Measurements from ENCODE around the gene LPIN3. TPM values are rescaled to one million over a fixed set of nuclear protein-coding genes. Genes with fewer than 3 reads are reported as not detected.

Gene LPIN3
- total RNA-seq, 4 donors from 2014 or later, result 7.6 to 19.8 (median 10.7) TPM

- no peaks in the 10 kb centered on the region for H3K27me3 ChIP-seq
- TF ChIP-seq POLR2A (IDR thresholded peaks at IDR 0.05; ENCODE audit: low read depth) (no peak), POLR2AphosphoS5 (IDR thresholded peaks at IDR 0.05) (no peak), EP300 (IDR thresholded peaks at IDR 0.05) (no peak)
- TF ChIP-seq, protein P1, sequence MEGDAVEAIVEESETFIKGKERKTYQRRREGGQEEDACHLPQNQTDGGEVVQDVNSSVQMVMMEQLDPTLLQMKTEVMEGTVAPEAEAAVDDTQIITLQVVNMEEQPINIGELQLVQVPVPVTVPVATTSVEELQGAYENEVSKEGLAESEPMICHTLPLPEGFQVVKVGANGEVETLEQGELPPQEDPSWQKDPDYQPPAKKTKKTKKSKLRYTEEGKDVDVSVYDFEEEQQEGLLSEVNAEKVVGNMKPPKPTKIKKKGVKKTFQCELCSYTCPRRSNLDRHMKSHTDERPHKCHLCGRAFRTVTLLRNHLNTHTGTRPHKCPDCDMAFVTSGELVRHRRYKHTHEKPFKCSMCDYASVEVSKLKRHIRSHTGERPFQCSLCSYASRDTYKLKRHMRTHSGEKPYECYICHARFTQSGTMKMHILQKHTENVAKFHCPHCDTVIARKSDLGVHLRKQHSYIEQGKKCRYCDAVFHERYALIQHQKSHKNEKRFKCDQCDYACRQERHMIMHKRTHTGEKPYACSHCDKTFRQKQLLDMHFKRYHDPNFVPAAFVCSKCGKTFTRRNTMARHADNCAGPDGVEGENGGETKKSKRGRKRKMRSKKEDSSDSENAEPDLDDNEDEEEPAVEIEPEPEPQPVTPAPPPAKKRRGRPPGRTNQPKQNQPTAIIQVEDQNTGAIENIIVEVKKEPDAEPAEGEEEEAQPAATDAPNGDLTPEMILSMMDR (IDR thresholded peaks at IDR 0.05), result no peak
- WGBS, result 61% methylated on average over 5 of the region's 5 CpGs
- DNase-seq (ENCODE audit: extremely low spot score), result no peak
- peaks cover 38 to 97% (median 85%) of the 10 kb centered on the region in 4 donors for H3K36me3 ChIP-seq
- intact Hi-C loops (cut with DNase I), result loop anchor here (5.0 to 10.0 kb wide), 2 partner anchors 66 to 263 kb away; partner anchors contain the start of gene LPIN3
- H3K27ac ChIP-seq (replicated peaks in 1 of 4), result no peak overlapping the region
- H3K4me3 ChIP-seq, result no peak overlapping the region
- H3K4me1 ChIP-seq, result peaks cover 26 to 41% (median 34%) of the 10 kb centered on the region in 4 donors
- H3K9me3 ChIP-seq, result no peaks in the 10 kb centered on the region
Observed at GRCh38 chr20:41408156-41408794, 67.7 kb downstream of the LPIN3 start.

- Histone ChIP-seq H3K27me3 (no peaks in the 10 kb centered on the region), H3K4me1 (peaks cover 26 to 41% (median 34%) of the 10 kb centered on the region in 4 donors), H3K27ac (replicated peaks in 1 of 4) (no peak overlapping the region), H3K9me3 (no peaks in the 10 kb centered on the region), H3K36me3 (peaks cover 32 to 97% (median 86%) of the 10 kb centered on the region in 4 donors), H3K4me3 (no peak overlapping the region)
- intact Hi-C loops (cut with DNase I), result loop anchor here (5.0 to 10.0 kb wide), 2 partner anchors 67 to 264 kb away; partner anchors contain the start of gene LPIN3
- DNase-seq (ENCODE audit: extremely low spot score), result no peak
- TF ChIP-seq, protein P1 (IDR thresholded peaks at IDR 0.05), result no peak
- TF ChIP-seq POLR2AphosphoS5 (IDR thresholded peaks at IDR 0.05) (no peak), POLR2A (IDR thresholded peaks at IDR 0.05; ENCODE audit: low read depth) (no peak), EP300 (IDR thresholded peaks at IDR 0.05) (no peak)
- WGBS, result 78% methylated on average over 7 of the region's 9 CpGs
Observed at GRCh38 chr20:41408986-41409385, 68.4 kb downstream of the LPIN3 start.

Other genes starting within 250 kb of the LPIN3 start
- 100 to 1,000 TPM in 1 of 4 donors, 10 to 100 TPM in 3; 68.4 to 119 (median 82.5) TPM for gene PLCG1, start 203.3 kb upstream of the LPIN3 start, total RNA-seq
- 100 to 1,000 TPM in 3 of 4 donors, 10 to 100 TPM in 1; 89.3 to 173 (median 156) TPM for gene ZHX3, start 23.1 kb upstream of the LPIN3 start, total RNA-seq
- gene EMILIN3, start 26.0 kb downstream of the LPIN3 start, total RNA-seq, result 1 to 10 TPM in 3 of 4 donors, under 1 TPM in 1; 0.83 to 5.6 (median 4.5) TPM